ENCODE data around the gene PIK3CA.
"Not testable (repeated sequence)": the region's sequence is repeated elsewhere in the genome, so short reads cannot be mapped to it uniquely, and the experiment has no call there.

The PIK3CA gene

GRCh38 chr3:179215550-179215949 is 67.4 kb downstream of the PIK3CA start:
- DNase-seq, result peak; percentile 36 to 42

- not testable (repeated sequence) for DNase-seq
Measured at GRCh38 chr3:179218213-179218612, 70.1 kb downstream of the PIK3CA start.

GRCh38 chr3:179223548-179223947 is 75.4 kb downstream of the PIK3CA start:
- DNase-seq, result no peak

- DNase-seq, result no peak
Measured at GRCh38 chr3:179224584-179224983, 76.4 kb downstream of the PIK3CA start.

- DNase-seq, result peak in 1 of 2 experiments; percentile 8
Measured at GRCh38 chr3:179227349-179227748, 79.2 kb downstream of the PIK3CA start.

- DNase-seq, result no peak
Measured at GRCh38 chr3:179229177-179229576, 81.0 kb downstream of the PIK3CA start.

GRCh38 chr3:179233043-179233442 is 84.9 kb downstream of the PIK3CA start:
- peak in 1 of 2 experiments; percentile 10 for DNase-seq

- peak in 1 of 2 experiments; percentile 18 for DNase-seq
Measured at GRCh38 chr3:179234199-179234598, 86.0 kb downstream of the PIK3CA start.

- DNase-seq, result no peak
Measured at GRCh38 chr3:179236669-179237301, 88.6 kb downstream of the PIK3CA start.

- not testable (repeated sequence) for DNase-seq
Measured at GRCh38 chr3:179240299-179240698, 92.1 kb downstream of the PIK3CA start.

GRCh38 chr3:179242859-179243258 is 94.7 kb downstream of the PIK3CA start:
- DNase-seq, result not testable (repeated sequence)

- no peak for DNase-seq
Measured at GRCh38 chr3:179244878-179245277, 96.7 kb downstream of the PIK3CA start.

- DNase-seq, result no peak
Measured at GRCh38 chr3:179247289-179248015, 99.3 kb downstream of the PIK3CA start.

- DNase-seq, result no peak
Measured at GRCh38 chr3:179250803-179251476, 102.8 kb downstream of the PIK3CA start, which contains the start of gene KCNMB3. Gene KCNMB3, minus strand, starts transcription at chr3:179251114. Its CDS starts 124 bp downstream, at chr3:179250990.

GRCh38 chr3:179256813-179257212 is 108.7 kb downstream of the PIK3CA start:
- no peak for DNase-seq

- not testable (repeated sequence) for DNase-seq
Measured at GRCh38 chr3:179257742-179258141, 109.6 kb downstream of the PIK3CA start.

- DNase-seq, result no peak
Measured at GRCh38 chr3:179258820-179259219, 110.7 kb downstream of the PIK3CA start.

- not testable (repeated sequence) for DNase-seq
Measured at GRCh38 chr3:179259959-179260756, 112.0 kb downstream of the PIK3CA start.

GRCh38 chr3:179260949-179261765 is 113.0 kb downstream of the PIK3CA start:
- peak; percentile 81 to 83 for DNase-seq

GRCh38 chr3:179263134-179263533 is 115.0 kb downstream of the PIK3CA start:
- no peak for DNase-seq

GRCh38 chr3:179264449-179264848 is 116.3 kb downstream of the PIK3CA start:
- DNase-seq, result no peak

- no peak for DNase-seq
Measured at GRCh38 chr3:179265092-179265491, 116.9 kb downstream of the PIK3CA start.

All from AML-193 (cell line).